ENCODE measurements around the gene IAH1.

IAH1 gene

GRCh38 chr2:9535177-9535576, 60.8 kb downstream of the IAH1 start:
- DNase-seq = no peak

- DNase-seq = no peak
These were observed 62.2 kb downstream of the IAH1 start for GRCh38 chr2:9536504-9536903.

GRCh38 chr2:9538000-9538507, 63.7 kb downstream of the IAH1 start:
- DNase-seq = no peak
